GM11168 (cell line): ENCODE data around the gene HSD17B4.
"Not testable (repeated sequence)": the region's sequence is repeated elsewhere in the genome, so short reads cannot be mapped to it uniquely, and the experiment has no call there.

ENCODE experiments used
- in situ Hi-C: fragments of 300-500 bp; cut with MboI; formaldehyde crosslinking; loops from one replicate; pipeline ENCODE4 v1.12.0; 2022; ENCODE audit warnings: low sequenced_read_pairs; ENCODE audit not compliant: unreplicated experiment

HSD17B4 gene

DNA sequence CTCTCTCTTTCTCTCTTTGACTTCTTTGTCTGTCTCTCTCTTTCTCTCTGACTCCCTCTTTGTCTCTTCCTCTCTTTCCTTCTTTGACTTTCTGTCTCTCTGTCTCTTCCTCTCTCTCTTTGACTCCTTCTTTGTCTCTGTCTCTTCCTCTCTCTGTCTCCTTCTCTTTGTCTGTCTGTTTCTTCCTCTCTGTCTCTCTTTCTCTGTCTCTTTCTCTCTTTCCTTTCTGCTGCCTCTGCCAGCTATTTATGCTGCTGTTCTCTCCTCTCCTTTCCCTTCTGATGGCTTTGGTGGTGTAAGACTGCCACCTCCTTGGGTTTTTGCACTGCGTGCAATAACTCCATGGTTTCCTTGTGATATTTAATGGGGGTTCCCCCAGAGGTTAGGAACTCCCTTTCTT lies 24.1 kb upstream of the HSD17B4 start:
- in situ Hi-C loops: not testable (repeated sequence)

- in situ Hi-C loops: not testable (repeated sequence)
Measured at GRCh38 chr5:119428574-119428973, 23.7 kb upstream of the HSD17B4 start.

DNA sequence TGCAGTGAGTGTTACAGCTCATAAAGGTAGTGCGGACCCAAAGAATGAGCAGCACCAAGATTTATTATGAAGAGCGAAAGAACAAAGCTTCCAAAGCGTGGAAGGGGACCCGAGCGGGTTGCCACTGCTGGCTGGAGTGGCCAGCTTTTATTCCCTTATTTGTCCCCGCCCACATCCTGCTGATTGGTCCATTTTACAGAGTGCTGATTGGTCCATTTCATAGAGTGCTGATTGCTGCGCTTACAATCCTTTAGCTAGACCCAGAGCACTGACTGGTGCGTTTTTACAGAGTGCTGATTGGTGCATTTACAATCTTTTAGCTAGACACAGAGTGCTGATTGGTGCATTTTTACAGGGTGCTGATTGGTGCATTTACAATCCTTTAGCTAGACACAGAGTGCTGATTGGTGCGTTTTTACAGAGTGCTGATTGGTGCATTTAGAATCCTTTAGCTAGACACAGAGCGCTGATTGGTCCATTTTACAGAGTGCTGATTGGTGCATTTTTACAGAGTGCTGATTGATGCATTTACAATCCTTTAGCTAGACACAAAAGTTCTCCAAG lies 19.5 kb upstream of the HSD17B4 start:
- in situ Hi-C loops: not testable (repeated sequence)

- in situ Hi-C loops: no loop called here
Measured at GRCh38 chr5:119435436-119436132, 16.7 kb upstream of the HSD17B4 start.

DNA sequence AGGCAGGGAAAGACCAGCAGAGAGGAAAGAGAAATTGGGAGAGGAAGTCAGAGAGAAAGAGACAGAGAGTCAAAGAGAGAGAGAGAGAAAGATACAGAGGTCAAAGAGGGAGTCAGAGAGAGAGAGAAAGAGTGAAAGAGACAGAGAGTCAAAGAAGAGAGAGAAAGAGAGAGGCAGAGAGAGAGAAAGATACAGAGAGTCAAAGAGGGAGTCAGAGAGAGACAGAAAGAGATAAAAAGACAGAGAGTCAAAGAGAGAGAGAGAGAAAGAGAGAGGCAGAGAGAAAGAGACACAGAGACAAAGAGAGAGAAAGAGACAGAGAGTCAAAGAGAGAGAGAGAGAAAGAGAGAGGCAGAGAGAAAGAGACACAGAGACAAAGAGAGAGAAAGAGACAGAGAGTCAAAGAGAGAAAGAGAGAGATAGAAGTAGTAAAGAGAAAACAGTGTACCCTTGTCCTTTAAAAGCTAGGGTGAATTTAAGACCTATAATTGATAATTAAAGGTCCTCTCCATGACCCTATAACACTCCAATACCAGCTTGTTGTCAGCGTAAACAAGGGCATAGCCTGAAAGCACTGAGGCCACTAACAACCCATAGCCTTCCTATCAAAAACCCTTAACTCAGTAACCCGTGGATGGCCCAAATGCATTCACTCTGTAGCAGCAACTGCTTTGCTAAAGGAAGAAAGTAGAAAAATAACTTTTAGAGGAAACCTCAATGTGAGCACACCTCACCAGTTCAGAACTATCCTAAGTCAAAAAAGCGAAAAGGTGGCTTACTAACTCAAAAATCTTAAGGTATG lies 14.3 kb upstream of the HSD17B4 start:
- in situ Hi-C loops: not testable (repeated sequence)

- in situ Hi-C loops: not testable (repeated sequence)
Measured at GRCh38 chr5:119438587-119438917, 13.7 kb upstream of the HSD17B4 start.

- in situ Hi-C loops: no loop called here
Measured at GRCh38 chr5:119439140-119439631, 13.1 kb upstream of the HSD17B4 start.

GRCh38 chr5:119439632-119440031 lies 12.7 kb upstream of the HSD17B4 start:
- in situ Hi-C loops: not testable (repeated sequence)

- in situ Hi-C loops: not testable (repeated sequence)
Measured at GRCh38 chr5:119444643-119445042, 7.7 kb upstream of the HSD17B4 start.

- in situ Hi-C loops: no loop called here
Measured at GRCh38 chr5:119445544-119445943, 6.8 kb upstream of the HSD17B4 start.

- in situ Hi-C loops: no loop called here
Measured at GRCh38 chr5:119449882-119450281, 2.4 kb upstream of the HSD17B4 start.

DNA sequence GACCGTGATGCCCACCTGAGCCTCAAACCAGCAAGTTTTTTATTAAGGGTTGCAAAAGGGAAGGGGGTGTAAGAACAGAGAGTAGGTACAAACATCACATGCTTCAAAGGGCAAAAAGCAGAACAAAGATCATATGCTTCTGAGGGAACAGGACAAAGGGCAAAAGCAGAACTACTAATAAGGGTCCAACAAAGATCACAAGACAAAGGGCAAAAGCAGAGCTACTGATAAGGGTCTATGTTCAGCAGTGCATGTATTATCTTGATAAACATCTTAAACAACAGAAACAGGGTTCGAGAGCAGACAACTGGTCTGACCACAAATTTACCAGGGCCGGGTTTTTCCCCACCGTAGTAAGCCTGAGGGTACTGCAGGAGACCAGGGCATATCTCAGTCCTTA lies 1.7 kb upstream of the HSD17B4 start:
- in situ Hi-C loops: not testable (repeated sequence)

- in situ Hi-C loops: no loop called here
Measured at GRCh38 chr5:119451561-119451960, 736 bp upstream of the HSD17B4 start.

DNA sequence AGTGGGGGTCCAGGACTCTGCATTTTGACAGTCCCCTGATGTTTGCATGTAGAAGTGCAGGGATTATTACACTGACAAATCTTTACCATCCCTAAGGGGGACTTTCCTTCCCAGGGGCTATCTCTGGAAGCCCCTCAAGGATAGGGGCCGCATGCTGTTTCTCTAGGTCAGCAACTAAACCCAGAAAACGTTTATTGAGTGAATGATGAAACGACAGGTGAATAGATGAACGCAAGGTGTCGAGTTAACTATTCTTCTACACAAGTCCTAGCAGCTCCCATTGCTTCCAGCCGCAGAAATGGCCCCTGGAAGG lies 281 bp upstream of the HSD17B4 start:
- in situ Hi-C loops: no loop called here

DNA sequence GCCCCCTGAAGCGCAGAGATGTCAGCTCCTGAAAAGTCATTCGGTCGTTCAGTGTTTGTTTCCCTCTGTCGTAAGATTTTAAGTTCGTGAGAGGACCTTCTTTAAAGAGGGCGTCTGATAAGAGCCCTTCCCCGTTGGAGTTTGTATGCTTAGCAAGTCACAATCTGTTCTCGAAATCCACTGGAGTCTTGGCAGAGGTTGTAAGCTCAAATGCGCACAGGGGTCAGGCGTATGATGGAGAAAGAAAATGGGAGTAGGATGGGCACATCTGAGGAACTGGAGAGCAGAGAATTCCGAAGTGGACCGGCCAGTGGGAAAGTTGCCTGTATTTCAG lies 710 bp downstream of the HSD17B4 start:
- in situ Hi-C loops: no loop called here

- in situ Hi-C loops: no loop called here
Measured at GRCh38 chr5:119454171-119454570, 1.9 kb downstream of the HSD17B4 start.

DNA sequence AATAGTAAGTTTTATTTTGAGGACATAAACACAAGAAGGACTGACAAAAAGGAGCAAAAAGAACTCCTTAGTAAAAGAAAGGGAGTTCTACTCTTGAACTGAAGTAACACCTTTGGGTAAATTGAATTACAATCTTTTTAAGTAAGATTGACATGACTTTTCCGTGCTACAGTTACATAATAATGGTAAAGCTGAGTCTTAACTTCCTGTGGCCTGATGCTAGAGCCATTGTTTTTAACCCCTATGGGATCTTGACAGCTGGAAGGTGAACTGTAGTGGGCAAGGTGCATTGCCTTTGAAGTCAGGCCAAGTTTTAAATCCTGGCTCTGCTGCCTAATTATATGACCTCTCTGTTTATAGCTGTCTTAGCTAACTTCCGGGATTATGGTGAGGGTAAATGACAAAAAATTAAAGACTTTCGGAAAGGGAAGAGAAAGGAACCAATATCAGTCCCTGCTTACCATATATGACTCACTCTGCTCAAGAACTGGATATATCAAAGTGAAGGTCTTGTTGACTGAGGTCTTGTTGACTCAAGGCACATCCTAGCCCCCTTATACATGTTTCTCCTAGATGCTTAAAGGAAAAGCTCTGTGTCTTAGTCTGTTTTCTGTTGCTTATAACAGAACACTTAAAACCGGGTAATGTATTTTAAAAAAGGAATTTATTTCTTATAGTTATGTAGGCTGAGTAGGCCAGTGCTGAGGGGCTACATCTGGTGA lies 6.8 kb downstream of the HSD17B4 start:
- in situ Hi-C loops: no loop called here

- in situ Hi-C loops: no loop called here
Measured at GRCh38 chr5:119465640-119466039, 13.3 kb downstream of the HSD17B4 start.

DNA sequence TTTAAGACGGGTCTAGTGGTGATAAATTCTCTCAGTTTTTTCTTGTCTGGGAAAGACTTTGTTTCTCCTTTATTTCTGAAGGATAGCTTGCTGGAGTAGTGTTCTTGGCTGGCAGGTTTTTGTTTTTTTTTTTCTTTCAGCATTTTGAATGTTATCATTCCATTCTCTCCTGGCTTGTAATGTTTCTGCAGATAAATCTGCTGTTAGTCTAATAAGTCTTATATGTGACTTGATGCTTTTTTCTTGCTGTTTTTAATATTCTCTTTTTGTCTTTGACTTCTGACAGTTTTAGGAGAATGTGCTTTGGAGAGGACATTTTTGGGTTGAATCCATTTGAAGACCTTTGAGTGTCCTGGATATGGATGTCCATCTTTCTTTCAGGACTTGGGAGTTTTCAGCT lies 16.0 kb downstream of the HSD17B4 start:
- in situ Hi-C loops: no loop called here

GRCh38 chr5:119470105-119470763 lies 17.9 kb downstream of the HSD17B4 start:
- in situ Hi-C loops: no loop called here
